NCI-H1417 (cell line): ENCODE data around the gene OR2S2.
"Not testable (repeated sequence)": the region's sequence is repeated elsewhere in the genome, so short reads cannot be mapped to it uniquely, and the experiment has no call there.

Experiments
- DNase-seq, 3 experiments: peaks; one replicate each; lab custom pipeline; 2025; lab: John Stamatoyannopoulos, UW

The OR2S2 gene

GRCh38 chr9:35933550-35934067 is 24.3 kb downstream of the OR2S2 start:
- no peak for DNase-seq

DNA sequence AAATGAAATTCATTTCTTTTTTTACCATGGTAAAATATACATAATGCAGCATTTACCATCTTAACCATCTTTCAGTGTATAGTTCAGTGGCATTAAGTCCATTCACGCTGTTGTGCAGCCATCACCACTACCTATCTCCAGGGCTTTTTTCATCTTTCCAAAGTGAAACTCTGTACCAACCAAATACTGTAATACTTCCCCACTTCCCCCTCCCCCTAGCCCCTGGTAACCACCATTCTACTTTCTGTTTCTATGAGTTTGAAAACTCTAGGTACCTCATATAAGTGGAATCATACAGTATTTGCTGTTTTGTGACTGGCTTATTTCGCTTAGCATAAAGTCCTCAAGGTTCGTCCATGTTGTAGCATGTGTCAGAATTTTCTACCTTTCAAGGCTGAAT is 25.2 kb downstream of the OR2S2 start:
- no peak for DNase-seq

- no peak for DNase-seq
Observed at GRCh38 chr9:35930989-35931388, 27.0 kb downstream of the OR2S2 start.

- no peak for DNase-seq
Observed at GRCh38 chr9:35930521-35930920, 27.4 kb downstream of the OR2S2 start.

DNA sequence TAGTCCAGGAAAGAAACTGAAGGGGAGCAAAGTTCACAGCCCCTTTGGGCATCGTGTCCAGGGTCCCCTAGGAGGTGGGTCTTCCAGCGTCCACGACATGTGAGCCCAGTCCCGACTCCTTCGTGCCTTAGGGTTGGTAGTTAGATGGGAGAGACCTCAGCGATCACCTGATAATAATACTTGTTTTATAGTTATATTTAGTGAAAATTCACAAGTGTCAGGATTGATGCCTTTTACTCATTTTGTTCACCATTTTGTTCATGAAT is 28.6 kb downstream of the OR2S2 start:
- no peak for DNase-seq

DNA sequence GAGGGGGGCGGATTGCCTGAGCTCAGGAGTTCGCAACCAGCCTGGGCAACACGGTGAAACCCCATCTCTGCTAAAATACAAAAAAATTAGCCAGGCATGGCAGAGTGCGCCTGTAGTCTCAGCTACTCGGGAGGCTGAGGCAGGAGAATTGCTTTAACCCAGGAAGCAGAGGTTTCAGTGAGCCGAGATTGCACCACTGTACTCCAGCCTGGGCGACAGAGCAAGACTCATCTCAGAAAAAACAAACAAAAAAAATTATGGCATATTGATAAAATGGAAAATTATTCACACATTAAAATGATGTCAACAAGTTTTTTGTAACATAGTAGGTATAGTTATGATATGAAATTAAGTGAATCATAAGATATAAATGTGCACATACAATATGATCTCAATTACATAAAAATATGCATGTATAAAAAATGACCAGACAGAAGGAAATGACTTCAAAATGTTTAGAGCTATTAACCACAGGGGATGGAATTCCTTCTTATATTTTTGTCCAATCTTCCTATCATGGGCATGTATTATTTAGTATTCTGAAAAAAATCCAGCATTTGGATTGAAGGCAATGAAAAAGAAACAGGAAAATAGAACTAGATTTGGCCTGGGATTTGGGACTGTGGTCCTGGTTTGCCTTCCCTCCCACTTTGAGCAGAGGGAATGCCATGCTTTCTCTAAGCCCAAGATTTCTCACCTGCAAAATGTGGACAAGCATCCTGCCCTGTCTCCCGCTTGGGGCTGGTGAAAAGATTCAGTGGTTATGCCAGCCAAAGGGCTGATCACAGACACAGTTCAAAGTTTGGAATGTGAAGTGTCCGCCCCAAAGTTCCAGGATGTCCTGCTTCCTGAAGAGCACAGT is 29.1 kb downstream of the OR2S2 start:
- DNase-seq, result no peak

- DNase-seq, result peak in 1 of 3 experiments; percentile 16
Observed at GRCh38 chr9:35923927-35924763, 33.8 kb downstream of the OR2S2 start.

DNA sequence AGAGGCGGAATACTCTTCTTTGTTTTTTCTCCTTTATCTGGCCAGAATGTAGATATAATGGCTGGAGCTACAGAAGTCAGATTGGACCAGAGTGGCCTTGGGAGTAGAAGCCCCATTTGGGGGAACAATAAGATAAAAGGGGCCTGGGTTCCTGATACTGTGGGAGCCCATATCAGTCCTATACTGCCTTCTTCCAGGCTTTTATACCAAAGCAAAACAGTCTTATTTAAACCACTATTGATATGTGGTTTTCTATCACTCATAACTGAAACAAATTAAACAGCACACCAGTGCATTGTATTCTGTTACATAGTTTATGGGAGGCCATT is 34.4 kb downstream of the OR2S2 start:
- DNase-seq, result no peak

- DNase-seq, result peak in 1 of 3 experiments; percentile 10
Observed at GRCh38 chr9:35920051-35920620, 37.8 kb downstream of the OR2S2 start.

- DNase-seq, result no peak
Observed at GRCh38 chr9:35919212-35920008, 38.5 kb downstream of the OR2S2 start.

- DNase-seq, result no peak
Observed at GRCh38 chr9:35918780-35919179, 39.2 kb downstream of the OR2S2 start.

DNA sequence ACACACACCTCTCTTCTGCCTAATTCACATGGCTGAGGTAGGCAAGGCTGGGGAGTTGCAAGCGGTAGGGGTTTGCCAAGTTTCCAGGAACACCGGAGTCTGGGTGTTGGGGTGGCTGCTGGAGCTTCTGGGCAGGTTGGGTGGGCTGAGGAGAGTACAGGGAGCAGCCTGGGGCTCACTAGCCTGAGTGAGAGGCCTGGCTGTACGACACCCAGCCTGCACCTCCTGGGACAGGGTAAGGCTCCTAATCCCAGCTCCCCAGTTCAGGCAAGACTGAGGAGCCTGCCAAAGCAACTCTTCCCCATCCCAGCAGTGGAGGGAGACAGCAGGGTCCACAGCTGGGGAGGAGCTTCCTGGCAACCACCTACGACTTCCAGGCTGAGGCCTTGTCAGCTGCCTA is 40.7 kb downstream of the OR2S2 start:
- DNase-seq, result no peak

- no peak for DNase-seq
Observed at GRCh38 chr9:35915681-35916294, 42.2 kb downstream of the OR2S2 start.

GRCh38 chr9:35914301-35914807 is 43.6 kb downstream of the OR2S2 start:
- DNase-seq, result no peak

GRCh38 chr9:35913429-35913828 is 44.5 kb downstream of the OR2S2 start:
- not testable (repeated sequence) for DNase-seq

GRCh38 chr9:35912791-35913400 is 45.1 kb downstream of the OR2S2 start:
- DNase-seq, result no peak

GRCh38 chr9:35911690-35912089 is 46.3 kb downstream of the OR2S2 start:
- DNase-seq, result no peak

- DNase-seq, result peak in 1 of 3 experiments; percentile 9
Observed at GRCh38 chr9:35910613-35911359, 47.2 kb downstream of the OR2S2 start.

DNA sequence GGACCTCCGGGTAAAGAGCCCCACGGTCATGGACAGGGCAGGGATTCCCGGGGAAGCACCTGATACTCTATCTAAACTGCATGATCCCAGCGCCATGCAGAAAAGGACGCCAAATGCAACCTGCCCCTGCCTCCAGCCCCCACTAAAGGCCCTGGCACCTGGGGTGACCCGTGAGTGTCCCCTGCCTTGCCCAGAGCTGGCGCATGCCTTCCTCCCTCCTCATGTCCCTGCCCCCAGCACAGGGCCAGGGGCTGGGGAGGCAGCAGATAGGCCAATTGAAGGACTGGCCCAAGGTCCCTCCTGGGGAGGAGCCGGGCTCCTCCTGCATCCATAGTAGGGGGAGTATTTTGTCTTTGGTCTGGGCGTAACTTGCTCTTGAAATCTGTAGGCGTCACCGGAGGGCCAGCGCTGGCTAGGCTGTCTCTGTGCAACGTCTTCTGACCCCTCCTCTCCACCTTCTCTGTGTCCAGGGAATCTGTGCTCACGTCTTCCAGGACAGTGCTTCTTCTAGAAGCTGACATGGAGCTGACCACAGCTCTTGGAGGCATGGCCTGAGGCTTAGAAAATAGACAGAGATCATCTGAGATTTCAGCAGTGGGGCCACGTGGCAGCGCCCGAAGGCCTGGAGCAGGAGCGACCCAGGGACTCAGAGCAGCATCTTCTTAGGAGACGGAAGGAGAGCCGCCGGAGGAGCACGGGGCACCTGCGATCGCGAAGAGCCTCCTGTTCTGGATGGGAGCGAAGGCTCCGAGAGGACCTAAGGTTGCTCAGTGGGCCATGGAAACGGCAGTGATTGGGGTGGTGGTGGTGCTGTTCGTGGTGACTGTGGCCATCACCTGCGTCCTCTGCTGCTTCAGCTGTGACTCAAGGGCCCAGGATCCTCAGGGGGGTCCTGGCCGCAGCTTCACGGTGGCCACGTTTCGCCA is 48.0 kb downstream of the OR2S2 start:
- DNase-seq, result no peak
